Hematopoietic multipotent progenitor cell treated with erythropoietin and hydrocortisone succinate and interleukin-3 and kit ligand, for 15 days (in vitro differentiated cells): ENCODE data around the gene ELAPOR1.
"Not testable (repeated sequence)": the region's sequence is repeated elsewhere in the genome, so short reads cannot be mapped to it uniquely, and the experiment has no call there.

Experiments used
- DNase-seq: peaks from one replicate; pipeline ENCODE4 v3.0.0-alpha.2; 2015; ENCODE audit warnings: low spot score

ELAPOR1 gene

DNA sequence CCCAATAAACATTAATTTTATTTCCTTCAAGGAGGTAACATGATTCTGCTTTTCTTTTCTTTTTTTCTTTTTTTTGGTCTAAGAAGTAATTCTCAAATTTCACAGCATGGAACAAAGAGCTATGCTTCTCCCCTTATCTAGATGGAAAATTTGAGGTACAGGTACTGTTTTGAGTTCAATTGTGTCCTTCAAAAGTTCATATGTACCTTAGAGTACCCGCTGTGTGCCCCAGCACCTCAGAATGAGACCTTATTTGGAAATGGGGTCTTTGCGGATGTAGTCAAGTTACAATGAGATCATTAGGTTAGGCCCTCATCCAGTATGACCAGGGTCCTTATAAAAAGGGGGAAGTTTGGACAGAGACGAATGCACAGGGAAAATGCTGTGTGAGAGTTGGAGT, 22.0 kb downstream of the ELAPOR1 start:
- no peak for DNase-seq

- no peak for DNase-seq
These were observed 22.9 kb downstream of the ELAPOR1 start for GRCh38 chr1:109136766-109137165.

- DNase-seq = no peak
These were observed 24.0 kb downstream of the ELAPOR1 start for GRCh38 chr1:109137958-109138357.

GRCh38 chr1:109138358-109138757, 24.4 kb downstream of the ELAPOR1 start:
- DNase-seq = no peak

DNA sequence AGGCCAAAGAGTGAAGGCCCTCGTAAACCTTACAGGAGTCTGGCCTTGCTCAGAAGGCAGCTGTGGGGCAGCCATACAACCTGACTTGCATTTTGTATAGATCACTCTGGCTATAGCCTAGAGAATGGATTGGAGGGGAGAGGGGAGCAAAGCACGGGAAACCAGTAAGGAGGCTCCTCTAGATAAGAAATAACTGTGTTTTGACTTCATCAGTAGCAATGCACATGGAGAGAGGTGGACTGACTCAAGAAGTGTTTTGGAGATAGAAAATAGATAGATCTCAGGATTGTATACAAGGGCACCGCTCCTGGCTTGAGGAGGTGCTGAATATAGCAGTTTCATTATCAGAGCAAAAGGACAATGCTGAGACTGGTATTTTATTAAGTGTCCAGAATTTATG, 26.5 kb downstream of the ELAPOR1 start:
- DNase-seq = no peak

DNA sequence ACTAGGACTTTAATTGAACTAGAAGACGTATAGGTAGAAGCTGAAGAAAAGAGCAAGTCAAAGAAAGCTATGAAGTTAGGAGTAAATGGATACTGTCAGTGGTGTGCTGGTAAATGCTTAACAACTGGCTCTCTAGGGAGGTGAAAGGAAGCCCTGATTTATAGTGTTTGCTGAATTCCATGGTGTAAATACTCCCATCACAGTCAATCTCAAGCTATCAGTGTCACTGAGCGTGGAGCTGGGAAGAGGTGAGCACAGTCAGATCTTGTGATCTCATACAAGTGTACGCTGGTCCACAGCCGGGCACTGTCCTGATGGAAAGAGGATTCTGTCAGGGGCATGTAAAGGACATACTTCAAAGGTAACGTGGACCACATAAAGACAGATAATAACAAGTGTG, 28.3 kb downstream of the ELAPOR1 start:
- DNase-seq = no peak

DNA sequence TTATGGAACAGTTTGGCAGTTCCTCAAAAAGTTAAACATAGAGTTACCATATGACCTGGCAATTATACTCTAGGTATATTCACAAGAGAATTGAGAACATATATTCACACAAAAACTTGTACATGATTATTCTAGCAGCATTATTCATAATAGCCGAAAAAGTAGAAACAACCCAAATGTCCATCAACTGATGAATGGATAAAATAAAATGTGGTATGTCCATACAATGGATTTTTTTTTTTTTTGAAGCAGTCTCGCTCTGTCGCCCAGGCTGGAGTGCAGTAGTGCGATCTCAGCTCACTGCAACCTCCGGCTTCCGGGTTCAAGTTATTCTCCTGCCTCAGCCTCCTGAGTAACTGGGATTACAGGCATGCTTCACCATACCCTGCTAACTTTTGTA, 28.8 kb downstream of the ELAPOR1 start:
- not testable (repeated sequence) for DNase-seq

DNA sequence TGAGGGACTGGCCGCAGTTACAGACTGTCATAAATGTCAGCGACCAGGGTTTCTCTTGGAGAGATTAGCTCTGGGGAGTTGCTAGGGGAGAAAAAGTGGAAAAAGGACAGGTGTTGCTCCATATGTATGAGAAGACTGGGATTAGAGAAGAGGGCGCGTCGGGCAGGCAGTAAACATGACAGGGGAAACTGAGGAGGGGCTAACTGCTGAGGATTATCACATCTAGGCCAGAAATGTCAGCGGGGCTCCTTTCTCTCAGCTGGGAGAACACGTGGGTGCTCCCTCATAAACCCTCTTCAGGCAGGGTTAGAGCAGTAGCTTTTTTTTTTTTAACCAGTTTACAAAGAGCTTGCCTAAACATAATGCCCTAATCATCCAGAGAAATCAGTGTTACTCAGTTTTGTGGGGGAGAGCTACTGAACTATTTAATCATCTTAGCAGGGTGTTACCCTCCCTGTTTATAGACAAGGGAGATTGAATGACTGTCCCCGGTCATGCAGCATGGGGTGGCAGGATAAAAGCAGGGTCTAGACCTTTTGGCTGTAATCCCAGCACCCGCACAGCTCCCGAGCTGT, 35.2 kb downstream of the ELAPOR1 start:
- DNase-seq = no peak

GRCh38 chr1:109149874-109150601, 36.1 kb downstream of the ELAPOR1 start:
- no peak for DNase-seq

DNA sequence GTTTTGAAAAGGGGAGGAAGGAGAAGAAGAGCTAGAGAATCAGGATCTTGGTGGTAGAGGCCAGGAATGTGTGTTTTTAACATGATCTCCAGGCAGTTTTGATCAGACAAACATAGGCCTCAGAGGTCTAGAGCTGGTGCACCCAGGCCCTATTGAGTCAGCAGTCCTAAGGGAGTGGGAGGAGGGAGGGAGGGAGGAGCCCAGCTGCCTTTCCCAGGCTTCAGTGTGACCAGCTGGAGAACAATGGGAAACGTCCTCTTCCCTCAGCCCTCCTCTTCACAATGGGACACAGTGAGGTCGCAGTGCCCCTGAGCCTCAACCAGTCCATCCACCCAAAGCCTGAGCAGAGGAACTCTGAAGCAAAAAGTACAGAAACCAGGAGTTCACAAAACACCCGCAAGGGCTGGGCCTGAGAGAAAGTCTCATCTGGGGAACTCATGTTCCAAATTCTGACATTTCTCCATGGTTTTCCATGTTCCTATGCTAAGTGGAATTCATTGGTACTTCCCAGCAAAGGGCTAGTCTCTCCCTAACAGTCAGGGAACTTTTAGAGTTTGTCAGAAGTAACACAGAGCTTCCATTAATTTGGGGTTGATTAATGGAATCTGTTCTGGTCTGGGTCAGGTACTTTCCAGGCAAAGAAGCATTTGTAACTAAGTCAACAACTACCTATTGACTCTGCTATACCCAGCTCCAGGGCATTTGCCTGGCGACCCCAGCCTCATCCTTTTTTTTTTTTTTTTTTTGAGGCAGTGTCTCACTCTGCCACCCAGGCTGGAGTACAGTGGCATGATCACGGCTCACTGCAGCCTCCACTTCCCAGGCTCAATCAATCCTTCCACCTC, 37.5 kb downstream of the ELAPOR1 start:
- DNase-seq = no peak

DNA sequence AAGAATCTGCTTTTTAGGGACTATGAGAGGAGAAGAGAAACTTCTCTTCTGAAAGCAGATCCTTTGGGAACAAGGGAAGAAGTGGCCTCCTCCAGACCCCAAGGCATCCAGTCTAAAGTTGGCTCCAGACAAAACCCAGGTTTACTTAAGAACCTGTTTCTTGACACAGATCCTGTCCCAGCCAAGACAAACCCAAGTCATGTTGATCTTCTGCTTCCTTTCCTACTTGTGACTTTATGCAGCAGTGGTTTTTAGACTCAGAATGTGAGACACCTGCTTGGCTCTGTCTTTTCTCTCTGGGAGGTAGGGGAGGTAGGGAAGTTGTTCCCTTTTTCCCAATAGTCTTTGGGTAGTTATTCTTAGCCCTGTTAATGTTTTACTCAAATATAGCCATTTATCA, 38.3 kb downstream of the ELAPOR1 start:
- DNase-seq = no peak

GRCh38 chr1:109156916-109157385, 43.0 kb downstream of the ELAPOR1 start:
- DNase-seq = no peak

DNA sequence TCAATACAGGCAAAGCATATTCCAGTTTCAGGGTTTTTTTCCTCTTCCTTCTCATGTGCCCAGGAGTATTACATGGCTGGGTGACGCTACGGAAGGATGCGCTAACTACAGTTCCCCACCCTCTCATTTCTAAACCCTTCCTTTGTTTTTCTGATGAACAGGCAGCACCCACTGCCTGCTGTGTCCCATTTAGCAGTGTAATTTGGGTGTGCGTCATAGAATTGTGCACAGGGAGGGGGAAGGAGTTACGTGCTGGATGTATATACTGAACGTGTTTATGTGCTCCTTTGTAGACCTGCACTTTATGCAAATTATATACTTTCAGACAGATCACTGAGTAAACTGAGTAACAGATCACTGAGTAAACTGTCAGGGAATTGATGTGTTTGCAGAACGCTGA, 44.5 kb downstream of the ELAPOR1 start:
- no peak for DNase-seq

DNA sequence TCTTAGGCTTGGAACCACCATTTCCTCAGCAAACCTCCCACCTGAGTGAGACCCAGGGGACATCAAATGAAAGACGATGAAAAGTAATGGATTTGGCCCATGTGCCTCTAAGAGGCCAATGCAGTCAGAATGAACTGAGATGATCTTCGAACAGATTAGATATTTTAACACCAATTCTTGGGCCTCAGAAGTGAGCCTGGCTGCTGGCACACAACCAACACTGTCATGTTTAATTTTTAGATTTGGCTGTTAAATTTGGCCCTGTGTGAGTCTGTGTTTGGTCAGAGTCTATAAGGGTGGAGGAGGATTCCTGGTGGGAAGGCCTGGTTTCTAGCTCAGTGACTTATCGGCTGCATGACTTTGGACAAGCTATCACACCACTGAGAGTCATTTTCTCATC, 45.4 kb downstream of the ELAPOR1 start:
- no peak for DNase-seq

DNA sequence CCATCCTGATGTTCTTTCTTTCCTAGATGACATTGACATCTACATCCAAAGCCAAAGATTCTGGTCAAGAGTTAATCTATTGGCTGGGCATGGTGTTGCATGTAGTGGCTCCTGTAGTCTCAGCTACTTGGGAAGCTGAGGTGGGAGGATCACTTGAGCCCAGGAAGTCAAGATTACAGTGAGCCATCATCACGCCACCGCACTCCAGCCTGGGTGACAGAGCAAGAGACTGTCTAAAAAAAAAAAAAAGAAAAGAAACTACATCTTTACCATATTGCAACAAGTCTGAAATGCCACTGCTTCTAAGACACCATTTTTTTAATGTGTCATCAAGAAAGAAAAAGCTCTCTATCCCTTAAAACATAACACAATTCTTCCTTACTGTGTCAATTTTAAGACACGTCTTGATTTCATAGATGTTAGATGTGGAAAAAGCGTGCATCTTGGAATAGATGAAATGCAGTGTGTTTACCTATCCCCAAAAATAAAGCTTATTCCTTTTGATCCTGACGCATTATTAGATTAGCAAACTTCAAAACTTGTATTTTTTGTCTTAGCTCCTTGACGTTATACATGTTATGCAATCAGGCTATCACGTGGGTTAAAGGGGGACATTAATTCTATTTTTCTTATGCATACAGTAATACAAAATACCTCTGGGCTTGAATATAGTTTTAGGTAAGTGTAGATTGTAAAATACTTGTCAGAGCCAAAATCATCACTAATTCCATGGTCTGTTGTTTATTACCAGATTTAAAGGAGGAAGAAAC, 46.3 kb downstream of the ELAPOR1 start:
- DNase-seq = no peak

DNA sequence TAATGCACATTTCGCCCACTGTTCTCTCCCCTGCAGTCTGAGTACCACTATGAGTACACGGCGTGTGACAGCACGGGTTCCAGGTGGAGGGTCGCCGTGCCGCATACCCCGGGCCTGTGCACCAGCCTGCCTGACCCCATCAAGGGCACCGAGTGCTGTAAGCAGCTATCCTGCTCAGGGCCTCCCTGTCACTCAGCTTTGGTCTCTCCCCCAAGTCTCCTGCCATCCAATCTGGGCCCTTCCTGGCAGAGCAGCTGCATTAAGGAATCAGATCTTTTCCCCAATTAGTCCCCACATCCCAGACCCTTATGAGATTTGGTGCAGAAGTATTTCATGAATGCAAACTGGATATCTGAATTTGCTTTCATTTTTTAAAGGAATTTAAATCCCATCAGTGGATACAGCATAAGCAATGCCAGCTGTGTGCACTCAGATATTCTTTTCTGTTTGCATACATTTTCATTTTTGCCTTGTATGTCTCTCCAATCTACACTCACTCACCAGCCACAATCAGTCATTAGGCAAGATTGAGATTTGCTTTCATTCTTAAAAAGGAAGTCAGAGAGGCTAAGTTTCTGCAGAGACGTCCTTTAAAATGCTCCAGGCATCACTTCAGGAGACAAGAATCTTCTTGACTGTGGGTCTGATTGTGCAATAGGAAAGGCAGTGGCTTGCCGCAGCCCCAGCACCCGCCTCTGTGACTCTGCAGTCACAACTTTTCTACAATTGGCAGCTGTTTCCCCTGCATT, 48.1 kb downstream of the ELAPOR1 start:
- no peak for DNase-seq

- DNase-seq = no peak
These were observed 48.7 kb downstream of the ELAPOR1 start for GRCh38 chr1:109162626-109163025.

DNA sequence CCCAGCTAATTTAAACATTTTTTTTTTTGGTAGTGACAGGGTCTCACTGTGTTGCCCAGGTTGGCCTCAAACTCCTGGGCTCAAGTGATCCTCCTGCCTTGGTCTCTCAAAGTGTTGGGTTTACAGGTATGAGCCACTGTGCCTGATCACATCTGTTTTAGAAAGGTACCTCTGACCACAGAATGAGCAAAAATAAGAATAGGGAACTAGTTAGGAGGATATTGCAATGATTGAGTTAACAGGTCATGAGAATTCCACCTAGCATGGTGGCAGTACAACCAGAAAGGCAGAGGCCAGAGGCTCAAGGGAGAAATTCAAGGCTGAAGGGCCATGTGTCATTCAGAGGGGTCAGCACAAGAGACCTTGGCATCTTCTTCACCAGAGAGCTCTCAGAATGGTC, 49.6 kb downstream of the ELAPOR1 start:
- DNase-seq = no peak
